Measurements from ENCODE around the gene BARX1. TPM values are rescaled to one million over a fixed set of nuclear protein-coding genes. Genes with fewer than 3 reads are reported as not detected.
"Not testable (repeated sequence)": the region's sequence is repeated elsewhere in the genome, so short reads cannot be mapped to it uniquely, and the experiment has no call there.

The BARX1 gene
- total RNA-seq, 1 donor from 2014 or later = not detected

- no peaks in the 10 kb centered on the region for H3K36me3 ChIP-seq
- H3K27me3 ChIP-seq = no peaks in the 10 kb centered on the region
- no peak overlapping the region for H3K4me3 ChIP-seq
- no peaks in the 10 kb centered on the region for H3K4me1 ChIP-seq
- TF ChIP-seq, protein P1, sequence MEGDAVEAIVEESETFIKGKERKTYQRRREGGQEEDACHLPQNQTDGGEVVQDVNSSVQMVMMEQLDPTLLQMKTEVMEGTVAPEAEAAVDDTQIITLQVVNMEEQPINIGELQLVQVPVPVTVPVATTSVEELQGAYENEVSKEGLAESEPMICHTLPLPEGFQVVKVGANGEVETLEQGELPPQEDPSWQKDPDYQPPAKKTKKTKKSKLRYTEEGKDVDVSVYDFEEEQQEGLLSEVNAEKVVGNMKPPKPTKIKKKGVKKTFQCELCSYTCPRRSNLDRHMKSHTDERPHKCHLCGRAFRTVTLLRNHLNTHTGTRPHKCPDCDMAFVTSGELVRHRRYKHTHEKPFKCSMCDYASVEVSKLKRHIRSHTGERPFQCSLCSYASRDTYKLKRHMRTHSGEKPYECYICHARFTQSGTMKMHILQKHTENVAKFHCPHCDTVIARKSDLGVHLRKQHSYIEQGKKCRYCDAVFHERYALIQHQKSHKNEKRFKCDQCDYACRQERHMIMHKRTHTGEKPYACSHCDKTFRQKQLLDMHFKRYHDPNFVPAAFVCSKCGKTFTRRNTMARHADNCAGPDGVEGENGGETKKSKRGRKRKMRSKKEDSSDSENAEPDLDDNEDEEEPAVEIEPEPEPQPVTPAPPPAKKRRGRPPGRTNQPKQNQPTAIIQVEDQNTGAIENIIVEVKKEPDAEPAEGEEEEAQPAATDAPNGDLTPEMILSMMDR (IDR thresholded peaks at IDR 0.05) = no peak
- TF ChIP-seq POLR2A (IDR thresholded peaks at IDR 0.05) = no peak
- no peak for TF ChIP-seq POLR2AphosphoS5 (IDR thresholded peaks at IDR 0.05; ENCODE audit: insufficient read depth in 1 of 2, low read depth in 1 of 2)
- no peak overlapping the region for H3K27ac ChIP-seq
- no peaks in the 10 kb centered on the region for H3K9me3 ChIP-seq
- intact Hi-C loops (cut with DNase I) = no loop called here
- DNase-seq (ENCODE audit: extremely low spot score in 2 of 2) = peak in 1 of 2 donors; percentile 67
Measured at GRCh38 chr9:93968451-93969327, 13.5 kb upstream of the BARX1 start.

DNA sequence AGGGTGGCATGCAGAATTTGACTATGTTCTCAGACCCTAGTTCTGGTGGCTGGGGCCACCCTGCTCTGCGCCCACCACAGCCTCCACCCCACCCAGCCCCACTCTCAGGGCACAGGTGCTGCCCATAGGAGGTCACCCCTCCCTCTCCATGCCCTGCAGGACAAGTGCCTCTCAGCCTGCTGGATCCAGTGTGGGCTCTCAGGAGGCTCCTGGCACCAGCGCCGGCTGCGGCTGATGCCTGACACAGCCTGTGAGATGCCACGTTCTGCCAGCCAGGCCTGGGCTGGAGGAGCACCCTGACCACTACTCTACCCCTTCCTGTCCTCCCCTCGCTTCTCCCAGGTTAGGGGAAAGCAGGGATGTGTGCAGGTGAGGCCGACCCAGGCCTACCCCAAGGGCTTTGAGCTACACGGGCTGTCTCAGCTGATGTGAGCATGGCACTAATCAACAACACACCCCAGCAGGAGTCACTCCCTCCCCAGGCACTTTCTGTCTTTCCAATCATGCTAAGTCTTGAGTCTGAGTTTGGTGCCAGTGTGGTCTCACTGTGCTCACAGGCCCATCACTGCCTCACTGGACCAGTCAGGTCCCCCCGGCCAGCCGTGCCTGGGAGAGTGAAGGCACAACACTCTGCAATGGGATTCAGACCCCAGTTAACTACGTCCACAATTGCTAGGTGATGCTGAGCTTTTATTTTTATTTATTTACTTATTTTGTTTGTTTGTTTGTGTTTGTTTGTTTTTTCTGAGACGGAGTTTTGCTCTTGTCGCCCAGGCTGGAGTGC, 12.1 kb upstream of the BARX1 start:
- H3K4me3 ChIP-seq = no peak overlapping the region
- DNase-seq (ENCODE audit: extremely low spot score in 2 of 2) = peak in 1 of 2 donors; percentile 65
- H3K9me3 ChIP-seq = no peaks in the 10 kb centered on the region
- H3K27me3 ChIP-seq = no peaks in the 10 kb centered on the region
- H3K36me3 ChIP-seq = no peaks in the 10 kb centered on the region
- no peak overlapping the region for H3K27ac ChIP-seq
- H3K4me1 ChIP-seq = peaks cover 3% of the 10 kb centered on the region
- TF ChIP-seq POLR2A (IDR thresholded peaks at IDR 0.05) = no peak
- intact Hi-C loops (cut with DNase I) = no loop called here

DNA sequence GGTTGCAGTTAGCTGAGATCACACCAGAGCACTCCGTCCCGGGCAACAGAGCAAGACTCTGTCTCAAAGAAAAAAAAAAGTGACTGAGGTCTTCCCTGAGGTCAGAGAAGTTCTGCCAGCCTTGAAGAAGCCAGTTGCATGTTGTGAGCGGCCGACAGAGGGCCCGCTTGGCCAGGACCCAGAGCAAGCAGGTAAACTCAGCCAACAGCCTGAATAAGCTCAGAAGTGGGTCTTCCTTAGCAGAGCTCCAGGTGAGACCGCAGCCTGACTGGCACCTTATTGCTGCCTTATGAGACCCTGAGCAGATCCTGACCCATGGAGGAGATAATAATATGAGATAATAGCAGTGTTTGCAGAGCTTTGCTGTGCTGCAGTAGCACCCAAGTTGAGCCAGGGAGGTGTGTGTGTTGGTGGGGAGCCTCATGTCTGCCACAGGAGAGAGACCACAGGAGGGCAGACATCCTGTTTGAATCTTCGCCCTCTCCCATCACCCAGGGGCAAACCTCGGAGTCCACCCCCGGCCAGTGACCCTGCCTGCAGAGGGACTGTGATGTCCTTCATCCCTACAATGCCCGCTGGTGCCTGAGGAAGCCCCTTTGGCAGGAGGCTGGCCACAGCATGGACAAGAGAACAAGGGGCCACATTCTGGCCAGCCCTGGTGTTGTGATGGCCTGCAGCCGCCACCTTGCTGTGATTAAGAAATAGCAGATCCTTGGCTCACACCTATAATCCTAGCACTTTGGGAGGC, 10.8 kb upstream of the BARX1 start:
- Histone ChIP-seq H3K36me3 (no peaks in the 10 kb centered on the region), H3K4me1 (peaks cover 3% of the 10 kb centered on the region), H3K27me3 (no peaks in the 10 kb centered on the region), H3K9me3 (no peaks in the 10 kb centered on the region), H3K27ac (no peak overlapping the region), H3K4me3 (no peak overlapping the region)
- intact Hi-C loops (cut with DNase I) = no loop called here
- peak; percentile 60 to 81 for DNase-seq (ENCODE audit: extremely low spot score in 2 of 2)
- no peak for TF ChIP-seq POLR2AphosphoS5 (IDR thresholded peaks at IDR 0.05; ENCODE audit: insufficient read depth in 1 of 2, low read depth in 1 of 2)
- TF ChIP-seq POLR2A (IDR thresholded peaks at IDR 0.05) = no peak
- TF ChIP-seq, protein P1 (IDR thresholded peaks at IDR 0.05) = no peak

GRCh38 chr9:93964685-93965084, 9.5 kb upstream of the BARX1 start:
- Histone ChIP-seq H3K9me3 (no peaks in the 10 kb centered on the region), H3K4me1 (peaks cover 15% of the 10 kb centered on the region), H3K36me3 (no peaks in the 10 kb centered on the region), H3K27me3 (peaks cover 9% of the 10 kb centered on the region), H3K4me3 (no peak overlapping the region), H3K27ac (no peak overlapping the region)
- TF ChIP-seq, protein P1 (IDR thresholded peaks at IDR 0.05) = no peak
- no peak for TF ChIP-seq POLR2A (IDR thresholded peaks at IDR 0.05)
- TF ChIP-seq POLR2AphosphoS5 (IDR thresholded peaks at IDR 0.05; ENCODE audit: insufficient read depth in 1 of 2, low read depth in 1 of 2) = no peak
- intact Hi-C loops (cut with DNase I) = loop anchor here (5.0 kb wide), 1 partner anchor 282 kb away; no protein-coding TSS in a partner anchor
- peak in 1 of 2 donors; percentile 65 for DNase-seq (ENCODE audit: extremely low spot score in 2 of 2)

DNA sequence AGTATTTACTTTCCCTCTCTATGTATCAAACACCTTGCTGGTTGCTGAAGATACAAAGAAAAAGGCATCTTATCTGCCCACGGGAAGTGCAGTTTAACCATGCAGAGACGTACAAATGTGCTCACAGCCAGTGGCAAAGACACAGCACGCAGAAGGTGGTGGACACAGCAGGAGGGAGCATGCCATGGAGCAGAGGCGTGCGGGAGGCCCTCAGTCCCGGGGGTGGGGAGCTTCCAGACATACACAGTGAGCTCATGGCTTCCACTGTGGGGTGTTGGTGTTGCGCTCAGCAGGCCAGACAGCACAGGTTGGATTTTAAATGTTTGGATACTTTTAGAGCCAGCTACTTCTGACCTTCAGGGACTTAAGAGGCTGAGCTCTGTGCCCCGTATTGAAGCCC, 8.8 kb upstream of the BARX1 start:
- H3K9me3 ChIP-seq = no peaks in the 10 kb centered on the region
- no peak overlapping the region for H3K27ac ChIP-seq
- TF ChIP-seq POLR2AphosphoS5 (IDR thresholded peaks at IDR 0.05; ENCODE audit: insufficient read depth in 1 of 2, low read depth in 1 of 2) = no peak
- no peak for TF ChIP-seq POLR2A (IDR thresholded peaks at IDR 0.05)
- peak in 1 of 2 donors; percentile 76 for DNase-seq (ENCODE audit: extremely low spot score in 2 of 2)
- intact Hi-C loops (cut with DNase I) = loop anchor here (5.0 kb wide), 1 partner anchor 282 kb away; no protein-coding TSS in a partner anchor
- no peaks in the 10 kb centered on the region for H3K36me3 ChIP-seq
- H3K27me3 ChIP-seq = peaks cover 16% of the 10 kb centered on the region
- H3K4me3 ChIP-seq = no peak overlapping the region
- peaks cover 23% of the 10 kb centered on the region for H3K4me1 ChIP-seq

GRCh38 chr9:93963489-93963888, 8.3 kb upstream of the BARX1 start:
- not testable (repeated sequence) for H3K4me3 ChIP-seq
- H3K4me1 ChIP-seq = peaks cover 27% of the 10 kb centered on the region

More at GRCh38 chr9:93963489-93963888, 8.3 kb upstream of the BARX1 start:
- intact Hi-C loops (cut with DNase I) = loop anchor here (5.0 kb wide), 1 partner anchor 281 kb away; no protein-coding TSS in a partner anchor
- H3K27me3 ChIP-seq = peaks cover 17% of the 10 kb centered on the region
- H3K36me3 ChIP-seq; H3K27ac ChIP-seq; H3K9me3 ChIP-seq; DNase-seq (ENCODE audit: extremely low spot score in 2 of 2): not testable (repeated sequence)

Measured in vagina (tissue), 2 donors.